ENCODE measurements around the gene RFX5.
"Not testable (repeated sequence)": the region's sequence is repeated elsewhere in the genome, so short reads cannot be mapped to it uniquely, and the experiment has no call there.

The RFX5 gene

GRCh38 chr1:151361883-151362282 is 14.8 kb upstream of the RFX5 start:
- no peak for DNase-seq

- DNase-seq, result no peak
Measured at GRCh38 chr1:151356696-151357095, 9.6 kb upstream of the RFX5 start.

GRCh38 chr1:151352021-151352718 is 5.1 kb upstream of the RFX5 start:
- DNase-seq, result no peak

GRCh38 chr1:151350323-151350722 is 3.3 kb upstream of the RFX5 start:
- not testable (repeated sequence) for DNase-seq

- no peak for DNase-seq
Measured at GRCh38 chr1:151347523-151348246, 633 bp upstream of the RFX5 start.

GRCh38 chr1:151346082-151346768 is 827 bp downstream of the RFX5 start:
- no peak for DNase-seq

- no peak for DNase-seq
Measured at GRCh38 chr1:151344291-151344690, 2.8 kb downstream of the RFX5 start.

GRCh38 chr1:151343587-151343986 is 3.5 kb downstream of the RFX5 start:
- no peak for DNase-seq

- DNase-seq, result no peak
Measured at GRCh38 chr1:151342569-151342968, 4.5 kb downstream of the RFX5 start.

GRCh38 chr1:151342021-151342420 is 5.0 kb downstream of the RFX5 start:
- DNase-seq, result no peak

GRCh38 chr1:151340870-151341754 is 5.9 kb downstream of the RFX5 start:
- peak; percentile 29 to 90 for DNase-seq

GRCh38 chr1:151336556-151336955 is 10.5 kb downstream of the RFX5 start:
- DNase-seq, result no peak

- DNase-seq, result no peak
Measured at GRCh38 chr1:151334822-151335221, 12.2 kb downstream of the RFX5 start.

GRCh38 chr1:151327903-151328674 is 19.0 kb downstream of the RFX5 start:
- DNase-seq, result no peak

GRCh38 chr1:151327223-151327902 is 19.7 kb downstream of the RFX5 start, which contains the start of gene PI4KB:
Gene PI4KB (minus strand): TSS chr1:151327416. CDS start chr1:151316481, 10,935 bp downstream.
- DNase-seq, result peak; percentile 91 to 99

- peak in 1 of 2 donors; percentile 60 for DNase-seq
Measured at GRCh38 chr1:151326619-151327222, 20.3 kb downstream of the RFX5 start.

- no peak for DNase-seq
Measured at GRCh38 chr1:151325646-151326429, 21.2 kb downstream of the RFX5 start.

- no peak for DNase-seq
Measured at GRCh38 chr1:151325231-151325630, 21.8 kb downstream of the RFX5 start.

GRCh38 chr1:151324390-151324930 is 22.6 kb downstream of the RFX5 start:
- DNase-seq, result no peak

- DNase-seq, result no peak
Measured at GRCh38 chr1:151318975-151319374, 28.1 kb downstream of the RFX5 start.

Measured in hippocampal formation (tissue), 2 donors.